ENCODE data around the gene UBE2R2. TPM values are rescaled to one million over a fixed set of nuclear protein-coding genes. Genes with fewer than 3 reads are reported as not detected.

The UBE2R2 gene
- total RNA-seq, 1 experiment from 2014 or later, result 52.1 TPM

- Histone ChIP-seq H3K56ac (ENCODE audit: insufficient read length, low read depth, low read length) (no peak overlapping the region), H3K9me3 (ENCODE audit: control insufficient read depth, low read depth, low read length) (no peaks in the 10 kb centered on the region), H4K8ac (replicated peaks; ENCODE audit: insufficient read length, low read depth, low read length) (no peak overlapping the region), H3K4me1 (ENCODE audit: insufficient read depth, low read length) (no peaks in the 10 kb centered on the region; the same call in 1 of the 2 replicates), H4K5ac (ENCODE audit: insufficient read length, low read depth, low read length) (no peak overlapping the region), H2BK12ac (ENCODE audit: insufficient read length, low read depth, low read length) (no peak overlapping the region), H2AK5ac (ENCODE audit: insufficient read length, low read length) (no peak overlapping the region), H4K20me1 (ENCODE audit: control insufficient read depth, insufficient read depth, insufficient read length) (no peaks in the 10 kb centered on the region), H3K79me1 (ENCODE audit: insufficient read depth, low read depth, low read length, poor library complexity, severe bottlenecking) (no peaks in the 10 kb centered on the region), H3K9ac (ENCODE audit: extremely low read depth, insufficient read length, low read length) (no peak overlapping the region), H2BK5ac (ENCODE audit: insufficient read length, low read length) (no peak overlapping the region), H2BK20ac (ENCODE audit: low read depth, low read length, poor library complexity, severe bottlenecking) (no peak overlapping the region), H4K91ac (ENCODE audit: insufficient read length, low read depth, low read length) (no peak overlapping the region), H3K79me2 (ENCODE audit: insufficient read depth, low read length) (no peaks in the 10 kb centered on the region), H3K14ac (ENCODE audit: insufficient read depth, low read length) (no peak overlapping the region), H3K4me2 (ENCODE audit: insufficient read depth, insufficient read length, low read length) (no peak overlapping the region), H3K4ac (ENCODE audit: low read depth, low read length) (no peak overlapping the region), H3K23ac (ENCODE audit: insufficient read length, low read depth, low read length) (no peak overlapping the region), H3K23me2 (ENCODE audit: insufficient read length, low read depth, low read length, poor library complexity, severe bottlenecking) (no peaks in the 10 kb centered on the region), H3K18ac (ENCODE audit: insufficient read length, low read depth, low read length) (no peak overlapping the region), H2BK15ac (ENCODE audit: low read depth, low read length) (no peak overlapping the region), H2BK120ac (ENCODE audit: low read depth, low read length, poor library complexity, severe bottlenecking) (no peak overlapping the region), H3K27ac (ENCODE audit: insufficient read length, low read depth, low read length) (no peak overlapping the region), H3K27me3 (ENCODE audit: insufficient read depth, low read length) (no peaks in the 10 kb centered on the region), H2AFZ (ENCODE audit: low read length) (no peak overlapping the region), H3T11ph (ENCODE audit: low read length) (no peak overlapping the region)
- no CpG with 5 or more reads among the region's 2 CpGs for WGBS (ENCODE audit: extremely low coverage, insufficient read length, low lambda C conversion rate)
- no peak overlapping the region for H3K27ac Mint-ChIP-seq
- DNase-seq, result no peak
- no peak overlapping the region for H3K4me3 Mint-ChIP-seq
- TF ChIP-seq, protein P1, sequence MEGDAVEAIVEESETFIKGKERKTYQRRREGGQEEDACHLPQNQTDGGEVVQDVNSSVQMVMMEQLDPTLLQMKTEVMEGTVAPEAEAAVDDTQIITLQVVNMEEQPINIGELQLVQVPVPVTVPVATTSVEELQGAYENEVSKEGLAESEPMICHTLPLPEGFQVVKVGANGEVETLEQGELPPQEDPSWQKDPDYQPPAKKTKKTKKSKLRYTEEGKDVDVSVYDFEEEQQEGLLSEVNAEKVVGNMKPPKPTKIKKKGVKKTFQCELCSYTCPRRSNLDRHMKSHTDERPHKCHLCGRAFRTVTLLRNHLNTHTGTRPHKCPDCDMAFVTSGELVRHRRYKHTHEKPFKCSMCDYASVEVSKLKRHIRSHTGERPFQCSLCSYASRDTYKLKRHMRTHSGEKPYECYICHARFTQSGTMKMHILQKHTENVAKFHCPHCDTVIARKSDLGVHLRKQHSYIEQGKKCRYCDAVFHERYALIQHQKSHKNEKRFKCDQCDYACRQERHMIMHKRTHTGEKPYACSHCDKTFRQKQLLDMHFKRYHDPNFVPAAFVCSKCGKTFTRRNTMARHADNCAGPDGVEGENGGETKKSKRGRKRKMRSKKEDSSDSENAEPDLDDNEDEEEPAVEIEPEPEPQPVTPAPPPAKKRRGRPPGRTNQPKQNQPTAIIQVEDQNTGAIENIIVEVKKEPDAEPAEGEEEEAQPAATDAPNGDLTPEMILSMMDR (conservative IDR thresholded peaks at IDR 0.05), result no peak
- H3K36me3 Mint-ChIP-seq (ENCODE audit: insufficient read depth in 1 of 3, low read depth in 3 of 3), result peaks cover 0 to 8% (median 3%) of the 10 kb centered on the region in 3 experiments; a peak in 1 of 7 replicates
- H3K4me1 Mint-ChIP-seq, result peaks cover 20 to 27% of the 10 kb centered on the region in 2 experiments
- peaks cover 19% of the 10 kb centered on the region for H3K27me3 Mint-ChIP-seq (ENCODE audit: low read depth)
- peaks cover 0 to 6% of the 10 kb centered on the region in 2 experiments; a peak in 2 of 5 replicates for H3K9me3 Mint-ChIP-seq
Observed at GRCh38 chr9:33794560-33794959, 22.4 kb upstream of the UBE2R2 start.
